ENCODE data around the gene PRKN.

- TF ChIP-seq CTCF (IDR thresholded peaks at IDR 0.05) (peak; percentile 90 to 97 (median 94)), POLR2A (IDR thresholded peaks at IDR 0.05) (no peak)
Observed at GRCh38 chr6:161373905-161374451, 1353.6 kb downstream of the PRKN start.

Data from tibial nerve (tissue), 3 donors.